H9 (cell line): ENCODE results near the gene LYST. TPM values are rescaled to one million over a fixed set of nuclear protein-coding genes. Genes with fewer than 3 reads are reported as not detected.

Experiments
- DNase-seq: peaks from one replicate; pipeline ENCODE4 v3.0.0-alpha.2; 2017
- H2AFZ ChIP-seq: one replicate; pipeline ENCODE4 v1.6.1; 2013; ENCODE audit warnings: mild to moderate bottlenecking, low read length, control low read depth, moderate library complexity
- H2AK5ac ChIP-seq: 2 replicates; pipeline ENCODE4 v1.6.1; 2013; ENCODE audit warnings: low read length, control low read depth, mixed read lengths; ENCODE audit not compliant: insufficient read length
- H2BK120ac ChIP-seq: one replicate; pipeline ENCODE4 v1.6.1; 2013; ENCODE audit warnings: low read depth, mild to moderate bottlenecking, low read length, control low read depth, inconsistent platforms; ENCODE audit not compliant: poor library complexity, severe bottlenecking
- H2BK12ac ChIP-seq: 2 replicates; pipeline ENCODE4 v1.6.1; 2013; ENCODE audit warnings: low read length, control low read depth, mixed read lengths, low read depth; ENCODE audit not compliant: insufficient read length
- H2BK15ac ChIP-seq: 2 replicates; pipeline ENCODE4 v1.6.1; 2013; ENCODE audit warnings: low read depth, low read length, control low read depth
- H2BK20ac ChIP-seq: one replicate; pipeline ENCODE4 v1.6.1; 2013; ENCODE audit warnings: low read depth, mild to moderate bottlenecking, low read length, control low read depth, inconsistent platforms; ENCODE audit not compliant: poor library complexity, severe bottlenecking
- H2BK5ac ChIP-seq: 2 replicates; pipeline ENCODE4 v1.6.1; 2013; ENCODE audit warnings: low read length, control low read depth, mixed read lengths; ENCODE audit not compliant: insufficient read length
- H3K14ac ChIP-seq: 2 replicates; pipeline ENCODE4 v1.6.1; 2013; ENCODE audit warnings: low read length, control low read depth; ENCODE audit not compliant: insufficient read depth
- H3K18ac ChIP-seq: 2 replicates; pipeline ENCODE4 v1.6.1; 2013; ENCODE audit warnings: low read depth, mild to moderate bottlenecking, mixed read lengths, low read length, control low read depth; ENCODE audit not compliant: insufficient read length
- H3K23ac ChIP-seq: 2 replicates; pipeline ENCODE4 v1.6.1; 2013; ENCODE audit warnings: low read length, control low read depth, mixed read lengths, low read depth; ENCODE audit not compliant: insufficient read length
- H3K23me2 ChIP-seq: 2 replicates; pipeline ENCODE4 v1.6.1; 2013; ENCODE audit warnings: low read depth, mild to moderate bottlenecking, mixed read lengths, low read length, control low read depth; ENCODE audit not compliant: insufficient read length, poor library complexity, severe bottlenecking
- H3K27ac ChIP-seq: 2 replicates; pipeline ENCODE4 v1.5.1; 2013; ENCODE audit warnings: low read length, control low read depth, mixed read lengths, low read depth; ENCODE audit not compliant: insufficient read length
- H3K27me3 ChIP-seq: 2 replicates; pipeline ENCODE4 v1.6.1; 2013; ENCODE audit warnings: low read length, control low read depth, inconsistent platforms; ENCODE audit not compliant: insufficient read depth
- H3K4ac ChIP-seq: 2 replicates; pipeline ENCODE4 v1.6.1; 2013; ENCODE audit warnings: low read depth, mild to moderate bottlenecking, control low read depth, inconsistent platforms, low read length, moderate library complexity
- H3K4me1 ChIP-seq: 2 replicates; pipeline ENCODE4 v1.6.1; 2013; ENCODE audit warnings: low read length, control low read depth, inconsistent platforms; ENCODE audit not compliant: insufficient read depth
- H3K4me2 ChIP-seq: 2 replicates; pipeline ENCODE4 v1.6.1; 2013; ENCODE audit warnings: low read length, control low read depth, mixed read lengths; ENCODE audit not compliant: insufficient read length, insufficient read depth
- H3K56ac ChIP-seq: 2 replicates; pipeline ENCODE4 v1.6.1; 2013; ENCODE audit warnings: low read depth, mild to moderate bottlenecking, mixed read lengths, low read length, control low read depth; ENCODE audit not compliant: insufficient read length
- H3K79me1 ChIP-seq: 2 replicates; pipeline ENCODE4 v1.6.1; 2013; ENCODE audit warnings: low read depth, mild to moderate bottlenecking, moderate library complexity, low read length, control low read depth, inconsistent platforms; ENCODE audit not compliant: insufficient read depth, poor library complexity, severe bottlenecking
- H3K79me2 ChIP-seq: 2 replicates; pipeline ENCODE4 v1.6.1; 2013; ENCODE audit warnings: low read length, control low read depth, inconsistent platforms; ENCODE audit not compliant: insufficient read depth
- H3K9ac ChIP-seq: 2 replicates; pipeline ENCODE4 v1.6.1; 2013; ENCODE audit warnings: low read length, control low read depth, mixed read lengths; ENCODE audit not compliant: insufficient read length; ENCODE audit errors: extremely low read depth
- H3K9me3 ChIP-seq: one replicate; pipeline ENCODE4 v1.6.1; 2013; ENCODE audit warnings: low read depth, low read length, inconsistent platforms; ENCODE audit not compliant: control insufficient read depth
- H3T11ph ChIP-seq: one replicate; pipeline ENCODE4 v1.6.1; 2013; ENCODE audit warnings: mild to moderate bottlenecking, low read length, control low read depth, inconsistent platforms
- H4K20me1 ChIP-seq: one replicate; pipeline ENCODE4 v1.6.1; 2013; ENCODE audit not compliant: control insufficient read depth, insufficient read length, insufficient read depth
- H4K5ac ChIP-seq: 2 replicates; pipeline ENCODE4 v1.6.1; 2013; ENCODE audit warnings: low read depth, mild to moderate bottlenecking, mixed read lengths, low read length, control low read depth; ENCODE audit not compliant: insufficient read length
- H4K8ac ChIP-seq: replicated peaks from 2 replicates; pipeline ENCODE4 v1.6.1; 2013; ENCODE audit warnings: low read length, control low read depth, mixed read lengths, low read depth; ENCODE audit not compliant: insufficient read length
- H4K91ac ChIP-seq: 2 replicates; pipeline ENCODE4 v1.6.1; 2013; ENCODE audit warnings: low read depth, mild to moderate bottlenecking, moderate library complexity, mixed read lengths, low read length, control low read depth; ENCODE audit not compliant: insufficient read length
- H3K27ac Mint-ChIP-seq, 3 experiments: 2 replicates in 2 of 3; 3 replicates in 1 of 3; pipeline ENCODE4 v1.8.0; 2020 to 2021; ENCODE audit warnings: mixed read lengths in 3 of 3, mild to moderate bottlenecking in 1 of 3, moderate library complexity in 1 of 3
- H3K27me3 Mint-ChIP-seq: 2 replicates; pipeline ENCODE4 v1.8.0; 2021; ENCODE audit warnings: low read depth, mild to moderate bottlenecking, moderate library complexity, mixed read lengths
- H3K36me3 Mint-ChIP-seq, 3 experiments: 2 replicates in 2 of 3; 3 replicates in 1 of 3; pipeline ENCODE4 v1.8.0; 2020 to 2021; ENCODE audit warnings: low read depth in 3 of 3, mixed read lengths in 3 of 3; ENCODE audit not compliant: insufficient read depth in 1 of 3
- H3K4me1 Mint-ChIP-seq, 2 experiments: 2 replicates each; pipeline ENCODE4 v1.8.0; 2020; ENCODE audit warnings: mixed read lengths in 2 of 2
- H3K4me3 Mint-ChIP-seq, 2 experiments: 2 replicates in 1 of 2; 3 replicates in 1 of 2; pipeline ENCODE4 v1.8.0; 2020 to 2021; ENCODE audit warnings: mild to moderate bottlenecking in 2 of 2, mixed read lengths in 2 of 2, moderate library complexity in 1 of 2
- H3K9me3 Mint-ChIP-seq, 2 experiments: 2 replicates in 1 of 2; 3 replicates in 1 of 2; pipeline ENCODE4 v1.8.0; 2020; ENCODE audit warnings: mild to moderate bottlenecking in 2 of 2, mixed read lengths in 2 of 2, moderate library complexity in 1 of 2
- WGBS: extraction: QIAGEN DNeasy Blood & Tissue Kit; methylation state at CpG from one replicate; pipeline ENCODE4 v1.1.7; 2013; ENCODE audit warnings: missing lambda C conversion rate, low lambda C conversion rate, mixed read lengths; ENCODE audit not compliant: insufficient read length; ENCODE audit errors: extremely low coverage; 5-methylcytosine and 5-hydroxymethylcytosine counted together
- total RNA-seq: library from RNA; stranded (reverse); gene quantifications from 2 replicates; pipeline ENCODE4 v1.2.1, GENCODE V29; 2021
- TF ChIP-seq, protein P1 (sequence below): fragments of 200-600 bp; sonication (generic); conservative IDR thresholded peaks from 3 replicates; pipeline ENCODE4 v1.8.0; 2021; ENCODE audit warnings: antibody characterized with exemption, mild to moderate bottlenecking

The LYST gene
- total RNA-seq, 1 experiment from 2014 or later, result 0.13 TPM

DNA sequence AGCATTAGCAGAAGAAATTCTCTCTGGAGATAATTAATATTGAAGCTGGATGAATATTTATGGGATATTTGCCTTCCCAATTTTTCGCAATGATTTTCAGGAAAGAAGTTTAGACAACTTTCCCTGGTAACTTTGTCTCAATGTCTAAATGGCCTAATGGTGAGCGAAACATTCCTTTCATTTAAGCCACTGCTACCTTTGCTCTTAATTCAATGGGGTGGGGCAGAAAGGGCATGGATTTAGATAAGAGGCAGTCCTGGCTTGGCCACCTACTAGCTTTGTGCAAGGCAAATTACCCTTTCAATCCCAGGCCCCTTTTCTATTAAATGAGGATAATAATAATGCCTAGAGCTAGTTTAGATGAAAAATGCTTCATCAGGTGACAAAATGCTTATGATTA lies 27.1 kb upstream of the LYST start:
- peaks cover 7 to 15% of the 10 kb centered on the region in 2 experiments for H3K4me1 Mint-ChIP-seq
- H2AK5ac ChIP-seq, result no peak overlapping the region

More for the DNA sequence above, 27.1 kb upstream of the LYST start:
- Histone ChIP-seq H3K23ac (no peak overlapping the region), H2BK120ac (no peak overlapping the region), H3K27me3 (no peaks in the 10 kb centered on the region), H3K79me1 (no peaks in the 10 kb centered on the region), H4K5ac (no peak overlapping the region), H3K9me3 (no peaks in the 10 kb centered on the region), H2BK12ac (no peak overlapping the region), H2BK5ac (no peak overlapping the region), H3K23me2 (no peaks in the 10 kb centered on the region), H3K27ac (no peak overlapping the region), H3K4me1 (no peaks in the 10 kb centered on the region), H3K4ac (no peak overlapping the region), H3K56ac (no peak overlapping the region), H3K9ac (no peak overlapping the region), H3K4me2 (no peak overlapping the region), H4K8ac (no peak overlapping the region), H2BK15ac (no peak overlapping the region), H3K18ac (no peak overlapping the region), H2AFZ (no peak overlapping the region), H2BK20ac (no peak overlapping the region), H3K79me2 (no peaks in the 10 kb centered on the region), H3T11ph (no peak overlapping the region), H4K91ac (no peak overlapping the region), H4K20me1 (no peaks in the 10 kb centered on the region), H3K14ac (no peak overlapping the region)
- Mint-ChIP-seq H3K27me3 (no peaks in the 10 kb centered on the region), H3K36me3 (no peaks in the 10 kb centered on the region), H3K4me3 (no peak overlapping the region), H3K27ac (no peak overlapping the region), H3K9me3 (no peaks in the 10 kb centered on the region)
- no peak for DNase-seq
- TF ChIP-seq, protein P1, sequence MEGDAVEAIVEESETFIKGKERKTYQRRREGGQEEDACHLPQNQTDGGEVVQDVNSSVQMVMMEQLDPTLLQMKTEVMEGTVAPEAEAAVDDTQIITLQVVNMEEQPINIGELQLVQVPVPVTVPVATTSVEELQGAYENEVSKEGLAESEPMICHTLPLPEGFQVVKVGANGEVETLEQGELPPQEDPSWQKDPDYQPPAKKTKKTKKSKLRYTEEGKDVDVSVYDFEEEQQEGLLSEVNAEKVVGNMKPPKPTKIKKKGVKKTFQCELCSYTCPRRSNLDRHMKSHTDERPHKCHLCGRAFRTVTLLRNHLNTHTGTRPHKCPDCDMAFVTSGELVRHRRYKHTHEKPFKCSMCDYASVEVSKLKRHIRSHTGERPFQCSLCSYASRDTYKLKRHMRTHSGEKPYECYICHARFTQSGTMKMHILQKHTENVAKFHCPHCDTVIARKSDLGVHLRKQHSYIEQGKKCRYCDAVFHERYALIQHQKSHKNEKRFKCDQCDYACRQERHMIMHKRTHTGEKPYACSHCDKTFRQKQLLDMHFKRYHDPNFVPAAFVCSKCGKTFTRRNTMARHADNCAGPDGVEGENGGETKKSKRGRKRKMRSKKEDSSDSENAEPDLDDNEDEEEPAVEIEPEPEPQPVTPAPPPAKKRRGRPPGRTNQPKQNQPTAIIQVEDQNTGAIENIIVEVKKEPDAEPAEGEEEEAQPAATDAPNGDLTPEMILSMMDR, result no peak
- no CpG with 5 or more reads among the region's 2 CpGs for WGBS
